GM12873 (cell line): ENCODE measurements around the gene TXNDC12.

ENCODE experiments used
- CTCF ChIP-seq: IDR thresholded peaks from 2 replicates; pipeline ENCODE4 v1.5.1; 2012; ENCODE audit warnings: low read depth, mild to moderate bottlenecking, moderate library complexity, low read length, control low read depth; ENCODE audit not compliant: insufficient read depth; ENCODE audit errors: missing control alignments

Gene TXNDC12

GRCh38 chr1:52063192-52063591 lies 8.2 kb upstream of the TXNDC12 start:
- TF ChIP-seq CTCF: no peak

GRCh38 chr1:52060822-52061221 lies 5.8 kb upstream of the TXNDC12 start:
- TF ChIP-seq CTCF: no peak

GRCh38 chr1:52059888-52060287 lies 4.9 kb upstream of the TXNDC12 start:
- no peak for TF ChIP-seq CTCF

GRCh38 chr1:52059321-52059720 lies 4.3 kb upstream of the TXNDC12 start:
- TF ChIP-seq CTCF: no peak

GRCh38 chr1:52057876-52058415 lies 3.0 kb upstream of the TXNDC12 start:
- TF ChIP-seq CTCF: no peak

- TF ChIP-seq CTCF: no peak
These were observed 2.3 kb upstream of the TXNDC12 start for GRCh38 chr1:52057255-52057654.

GRCh38 chr1:52056937-52057231 lies 1.9 kb upstream of the TXNDC12 start:
- no peak for TF ChIP-seq CTCF
